ENCODE data around the gene GNPTAB. TPM values are rescaled to one million over a fixed set of nuclear protein-coding genes. Genes with fewer than 3 reads are reported as not detected.

Gene GNPTAB
- total and polyA plus RNA-seq, 2 of the 4 experiments (the other 2 are of a cell fraction) = 16.0 to 24.2 TPM

DNA sequence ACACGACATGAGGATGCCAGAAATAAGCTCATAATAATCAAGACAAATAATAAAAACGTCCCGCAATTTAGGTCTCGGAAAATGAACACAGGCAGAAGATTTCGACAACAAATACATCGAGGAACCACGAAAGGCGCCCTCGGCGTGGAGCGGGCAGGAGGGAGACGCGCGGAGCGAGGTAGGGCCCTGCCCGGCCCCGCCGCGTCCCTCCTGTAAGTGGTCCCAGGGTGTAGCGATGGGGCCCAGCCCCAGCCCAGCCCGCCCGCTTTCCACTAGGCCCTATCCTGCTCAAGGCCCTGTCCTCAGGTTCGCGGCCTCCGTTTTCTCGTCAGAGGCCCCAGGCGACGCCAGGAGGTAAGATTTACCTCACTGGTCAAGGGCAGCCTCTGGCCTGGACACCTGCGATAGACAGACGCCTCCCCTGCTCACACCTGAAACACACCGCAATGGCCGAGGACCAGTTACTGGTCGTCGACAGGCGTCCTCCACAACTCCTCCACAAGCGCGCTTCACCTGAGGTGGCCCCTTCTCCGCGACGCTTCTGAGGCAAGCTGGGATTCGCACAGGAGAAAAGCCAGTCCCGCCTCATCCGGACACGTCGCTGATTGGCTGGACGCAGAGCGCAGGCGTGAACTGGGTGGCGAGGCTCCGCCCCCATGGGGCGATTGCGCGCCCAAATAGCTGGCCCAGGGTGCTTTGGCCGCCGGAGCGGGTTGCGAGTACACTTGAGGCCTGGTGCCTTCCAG is 91.7 kb downstream of the GNPTAB start, which contains the start of gene SYCP3:
Gene SYCP3, minus strand, starts transcription at position 543 of the 746 bp plus-strand sequence. CDS start 1,527 bp downstream, outside the sequence.
- intact Hi-C loops (cut with micrococcal nuclease) (no loop called here), dilution Hi-C loops (cut with HindIII; ENCODE audit: low sequenced_read_pairs, unreplicated experiment) (no loop called here), in situ Hi-C loops (cut with MboI; ENCODE audit: low sequenced_read_pairs) (no loop called here)
- Histone ChIP-seq H3K79me1 (ENCODE audit: low read depth in 1 of 2, low read length in 2 of 2) (no peaks in the 10 kb centered on the region), H3K4me2 (ENCODE audit: low read depth, low read length) (no peak within 1 kb of the TSS), H4K91ac (ENCODE audit: insufficient read depth, low read depth, low read length) (no peak within 1 kb of the TSS), H3K27ac (ENCODE audit: insufficient read depth, low read length) (no peak within 1 kb of the TSS), H3K4me1 (ENCODE audit: control insufficient read depth, insufficient read depth, low read length) (no peaks in the 10 kb centered on the region), H2BK5ac (ENCODE audit: low read depth, low read length, poor library complexity, severe bottlenecking) (no peak within 1 kb of the TSS), H2BK120ac (ENCODE audit: low read depth, low read length) (no peak within 1 kb of the TSS), H2BK15ac (ENCODE audit: low read depth, low read length) (no peak within 1 kb of the TSS), H3K9ac (ENCODE audit: low read depth, low read length) (no peak within 1 kb of the TSS), H3K23ac (ENCODE audit: low read depth, low read length) (no peak within 1 kb of the TSS), H4K20me1 (ENCODE audit: insufficient read depth, low read length) (no peaks in the 10 kb centered on the region), H4K5ac (ENCODE audit: low read depth, low read length) (no peak within 1 kb of the TSS), H2BK20ac (ENCODE audit: low read depth, low read length) (no peak within 1 kb of the TSS), H2AK9ac (replicated peaks; ENCODE audit: low read depth, low read length, poor library complexity) (no peak within 1 kb of the TSS), H3K36me3 (ENCODE audit: control insufficient read depth, insufficient read depth, low read length) (peaks cover 16% of the 10 kb centered on the region), H3K18ac (ENCODE audit: low read depth, low read length) (no peak within 1 kb of the TSS), H4K8ac (ENCODE audit: low read depth in 2 of 2, low read length in 2 of 2) (no peak within 1 kb of the TSS), H3K14ac (replicated peaks; ENCODE audit: low read depth, low read length) (no peak within 1 kb of the TSS), H3K9me3 (ENCODE audit: control insufficient read depth, insufficient read depth, low read length) (no peaks in the 10 kb centered on the region), H2AFZ (replicated peaks; ENCODE audit: low read length, poor library complexity) (no peak within 1 kb of the TSS), H3K4me3 (ENCODE audit: insufficient read depth, low read depth, low read length) (no peak within 1 kb of the TSS), H2AK5ac (ENCODE audit: low read depth, low read length) (no peak within 1 kb of the TSS), H3K9me1 (ENCODE audit: insufficient read depth, low read length) (no peaks in the 10 kb centered on the region), H3K4ac (ENCODE audit: low read depth, low read length) (no peak within 1 kb of the TSS), H3K56ac (ENCODE audit: extremely low read depth, insufficient read depth, low read length) (no peak within 1 kb of the TSS), H3K27me3 (ENCODE audit: control insufficient read depth, insufficient read depth, low read length) (no peaks in the 10 kb centered on the region)
- DNase-seq = no peak
- no peak for ATAC-seq (ENCODE audit: low read depth)
- BruUV-seq (replicated peaks) = no TSS peak
- WGBS, 2 experiments (ENCODE audit: extremely low coverage in 2 of 2, insufficient read length in 1 of 2) = 99% methylated on average over 43 of the region's 57 CpGs; no CpG with 5 or more reads in 1 of the 2 experiments
- CTCF ChIA-PET = no interaction called here
- no peak for TF ChIP-seq FOS (IDR thresholded peaks at IDR 0.05; ENCODE audit: low read depth, low read length)
- TF ChIP-seq ELK1 (IDR thresholded peaks at IDR 0.05; ENCODE audit: borderline replicate concordance, low read depth, low read length) = no peak
- TF ChIP-seq MAZ (IDR thresholded peaks at IDR 0.05; ENCODE audit: borderline replicate concordance, low read depth, low read length) = no peak
- TF ChIP-seq MXI1 (IDR thresholded peaks at IDR 0.05; ENCODE audit: borderline replicate concordance, low read depth, low read length) = no peak
- TF ChIP-seq CTCF (conservative IDR thresholded peaks at IDR 0.05; ENCODE audit: low read depth, low read length) = no peak
- no peak for TF ChIP-seq NFE2L2 (IDR thresholded peaks at IDR 0.05; ENCODE audit: low read depth, low read length)
- no peak for TF ChIP-seq RCOR1 (IDR thresholded peaks at IDR 0.05; ENCODE audit: insufficient replicate concordance, low read length)
- no peak for TF ChIP-seq POLR2A (IDR thresholded peaks at IDR 0.05; ENCODE audit: low read depth, low read length)
- TF ChIP-seq SMC3 (IDR thresholded peaks at IDR 0.05; ENCODE audit: low read depth, low read length) = no peak
- TF ChIP-seq USF2 (IDR thresholded peaks at IDR 0.05; ENCODE audit: low read depth, low read length) = no peak
- no peak for TF ChIP-seq RAD21 (IDR thresholded peaks at IDR 0.05; ENCODE audit: low read length)
- no peak for TF ChIP-seq RFX5 (IDR thresholded peaks at IDR 0.05; ENCODE audit: low read depth, low read length)
- no peak for TF ChIP-seq MAFK (IDR thresholded peaks at IDR 0.05; ENCODE audit: low read depth, low read length)
- TF ChIP-seq CHD1 (IDR thresholded peaks at IDR 0.05; ENCODE audit: low read depth, low read length) = no peak
- TF ChIP-seq BHLHE40 (IDR thresholded peaks at IDR 0.05; ENCODE audit: low read depth, low read length) = no peak
- no peak for TF ChIP-seq CEBPB (IDR thresholded peaks at IDR 0.05; ENCODE audit: low read depth, low read length)
- POLR2A ChIA-PET (ENCODE audit: unreplicated experiment) = no interaction called here
